CD4-positive, alpha-beta memory T cell (primary cell): Measurements from ENCODE around the gene CRTC3. TPM values are rescaled to one million over a fixed set of nuclear protein-coding genes. Genes with fewer than 3 reads are reported as not detected.
A peak's percentile ranks its signal among the peaks of the same experiment; 100 is the strongest.
"Not testable (repeated sequence)": the region's sequence is repeated elsewhere in the genome, so short reads cannot be mapped to it uniquely, and the experiment has no call there.

Experiments used
- CTCF ChIA-PET: fragments of 350-600 bp; sonication (Branson Sonifier 250); formaldehyde crosslinking; loops from one replicate; lab custom pipeline; 2021; ENCODE audit warnings: inconsistent platforms; ENCODE audit not compliant: partially characterized antibody; lab: Charles Lee
- POLR2A ChIA-PET: fragments of 350-600 bp; sonication (Branson Sonifier 250); formaldehyde crosslinking; loops from one replicate; lab custom pipeline; 2021; ENCODE audit not compliant: partially characterized antibody; lab: Charles Lee
- DNase-seq, 5 donors: peaks; one replicate each; pipeline versions ENCODE4 v3.0.0 to v3.0.0-alpha.2; 2020 to 2022; ENCODE audit warnings: mixed read lengths in 1 of 5
- H3K27ac ChIP-seq: one replicate; pipeline ENCODE4 v1.7.0; 2013; ENCODE audit warnings: low read depth, low read length
- H3K27me3 ChIP-seq: 2 replicates; pipeline ENCODE4 v1.7.0; 2013; ENCODE audit warnings: mild to moderate bottlenecking, low read length, moderate library complexity; ENCODE audit not compliant: insufficient read depth
- H3K36me3 ChIP-seq: 2 replicates; pipeline ENCODE4 v1.7.0; 2013; ENCODE audit warnings: mild to moderate bottlenecking, low read length, moderate library complexity; ENCODE audit not compliant: insufficient read depth
- H3K4me1 ChIP-seq: 2 replicates; pipeline ENCODE4 v1.7.0; 2013; ENCODE audit warnings: mild to moderate bottlenecking, low read length, moderate library complexity; ENCODE audit not compliant: insufficient read depth
- H3K4me3 ChIP-seq, 2 donors: one replicate each; pipeline ENCODE4 v1.7.0; 2013; ENCODE audit warnings: low read length in 2 of 2, mild to moderate bottlenecking in 1 of 2
- H3K9me3 ChIP-seq, 2 donors: one replicate each; pipeline ENCODE4 v1.7.0; 2013; ENCODE audit warnings: low read length in 2 of 2, control low read depth in 1 of 2; ENCODE audit not compliant: control insufficient read depth in 1 of 2
- H3K27ac Mint-ChIP-seq, 7 donors: one replicate each; pipeline ENCODE4 v1.8.0; 2020 to 2021; ENCODE audit warnings: mixed read lengths in 7 of 7, mild to moderate bottlenecking in 6 of 7, inconsistent platforms in 3 of 7, moderate library complexity in 3 of 7
- H3K27me3 Mint-ChIP-seq, 2 donors: one replicate each; pipeline ENCODE4 v1.8.0; 2020 to 2021; ENCODE audit warnings: mixed read lengths in 2 of 2
- H3K36me3 Mint-ChIP-seq, 2 donors: one replicate each; pipeline ENCODE4 v1.8.0; 2020 to 2021; ENCODE audit warnings: mixed read lengths in 2 of 2, inconsistent platforms in 1 of 2, mild to moderate bottlenecking in 1 of 2
- H3K4me1 Mint-ChIP-seq, 4 donors: one replicate each; pipeline ENCODE4 v1.8.0; 2020 to 2021; ENCODE audit warnings: mixed read lengths in 4 of 4, mild to moderate bottlenecking in 1 of 4
- H3K4me3 Mint-ChIP-seq, 8 donors: one replicate each; pipeline ENCODE4 v1.8.0; 2020 to 2021; ENCODE audit warnings: mixed read lengths in 8 of 8, mild to moderate bottlenecking in 7 of 8, moderate library complexity in 6 of 8, inconsistent platforms in 3 of 8
- H3K9me3 Mint-ChIP-seq, 8 donors: one replicate each; pipeline ENCODE4 v1.8.0; 2020 to 2021; ENCODE audit warnings: mixed read lengths in 8 of 8, mild to moderate bottlenecking in 5 of 8, inconsistent platforms in 3 of 8, moderate library complexity in 1 of 8
- intact Hi-C: fragments of 100-400 bp; cut with micrococcal nuclease; formaldehyde crosslinking; loops from one replicate; pipeline ENCODE4 v1.15.1; 2023
- polyA plus RNA-seq, 2 donors: library from polyadenylated mRNA; unstranded; fragments of 300-500 nt; fragmentation: Illumina TruSeq; gene quantifications; one replicate each; pipeline ENCODE4 v1.2.3, GENCODE V29; 2021
- total RNA-seq, 2 experiments: library from RNA; stranded (reverse); gene quantifications; one replicate each; pipeline ENCODE4 v1.2.3, GENCODE V29; 2021

Gene CRTC3
- total and polyA plus RNA-seq, 4 experiments from 2014 or later, result 14.5 to 75.5 (median 56.3) TPM

- no peak for DNase-seq
- H3K4me3 ChIP-seq, result no peak overlapping the region
- no peaks in the 10 kb centered on the region for H3K9me3 ChIP-seq
- CTCF ChIA-PET, result no interaction called here
- intact Hi-C loops, result no loop called here
- Mint-ChIP-seq H3K36me3 (peaks cover 26 to 31% of the 10 kb centered on the region in 2 donors), H3K27ac (no peak overlapping the region), H3K9me3 (no peaks in the 10 kb centered on the region), H3K4me1 (peaks cover 13 to 18% (median 16%) of the 10 kb centered on the region in 4 donors), H3K4me3 (no peak overlapping the region), H3K27me3 (no peaks in the 10 kb centered on the region)
- H3K4me1 ChIP-seq, result peaks cover 19% of the 10 kb centered on the region
- peaks cover 36% of the 10 kb centered on the region for H3K36me3 ChIP-seq
- H3K27ac ChIP-seq, result no peak overlapping the region
- H3K27me3 ChIP-seq, result no peaks in the 10 kb centered on the region
- POLR2A ChIA-PET, result no interaction called here
Measured at GRCh38 chr15:90623854-90624253, 94.1 kb downstream of the CRTC3 start.

DNA sequence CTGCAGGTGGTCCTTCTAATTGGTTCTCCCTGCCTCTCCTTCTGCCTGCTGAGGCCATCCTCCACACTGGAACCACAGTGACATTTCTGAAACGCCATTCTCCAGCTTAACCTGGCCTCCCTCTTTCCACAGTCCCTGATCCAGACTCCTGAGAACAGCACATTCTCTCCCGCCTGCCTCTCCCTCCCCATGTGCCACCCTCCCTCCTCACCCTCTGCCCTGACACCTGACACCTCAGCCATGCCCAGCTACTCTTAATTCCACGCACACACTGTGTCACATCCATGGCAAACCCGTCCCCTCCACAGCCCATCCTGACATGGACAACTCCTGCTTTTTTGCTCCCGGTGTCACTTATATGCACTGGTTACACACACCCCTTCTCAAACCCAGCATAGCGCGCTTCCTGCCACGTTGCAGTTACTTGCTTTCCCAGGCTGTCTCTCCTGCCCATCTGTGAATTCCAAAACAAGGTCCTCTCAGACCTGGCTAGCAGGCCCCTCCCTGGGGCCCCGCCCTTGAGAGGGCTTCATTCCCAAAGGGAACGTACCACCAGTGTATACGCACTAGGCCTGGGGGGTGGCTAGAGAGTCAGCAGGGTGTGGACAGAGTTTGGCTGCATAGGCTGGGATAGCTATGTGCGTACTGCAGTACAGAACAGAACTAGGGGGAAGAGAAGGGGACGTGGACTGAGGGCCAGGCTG is 94.7 kb downstream of the CRTC3 start:
- H3K27me3 Mint-ChIP-seq, result no peaks in the 10 kb centered on the region
- ChIA-PET CTCF (no interaction called here), POLR2A (no interaction called here)
- Histone ChIP-seq H3K9me3 (no peaks in the 10 kb centered on the region), H3K4me1 (peaks cover 15% of the 10 kb centered on the region), H3K27me3 (no peaks in the 10 kb centered on the region), H3K36me3 (peaks cover 41% of the 10 kb centered on the region), H3K4me3 (no peak overlapping the region), H3K27ac (no peak overlapping the region)
- no peak overlapping the region for H3K4me3 Mint-ChIP-seq
- DNase-seq, result no peak
- peaks cover 32 to 33% of the 10 kb centered on the region in 2 donors for H3K36me3 Mint-ChIP-seq
- H3K4me1 Mint-ChIP-seq, result peaks cover 13 to 19% (median 14%) of the 10 kb centered on the region in 4 donors
- peak overlapping the region in 3 of 7 donors; percentile 12 to 70 (median 27) for H3K27ac Mint-ChIP-seq
- no peaks in the 10 kb centered on the region for H3K9me3 Mint-ChIP-seq
- intact Hi-C loops, result no loop called here

DNA sequence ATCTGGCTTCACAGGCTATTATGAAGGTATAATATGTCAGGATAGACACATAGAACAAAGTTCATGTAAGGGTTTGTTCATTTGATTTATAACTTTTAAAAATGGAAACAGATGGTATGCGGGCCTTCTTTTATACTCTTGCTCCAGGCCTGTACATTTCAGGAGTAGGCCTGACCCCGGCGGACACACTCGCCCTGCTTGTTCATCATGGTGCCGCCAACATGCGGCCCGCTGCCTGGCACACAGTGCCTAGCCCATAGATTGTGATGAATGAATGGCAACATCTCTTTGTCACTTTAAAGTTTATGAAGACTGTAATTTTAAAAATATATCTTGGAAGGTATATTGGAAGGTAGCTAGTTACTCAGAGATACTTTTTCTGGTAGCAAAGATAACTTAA is 95.3 kb downstream of the CRTC3 start:
- POLR2A ChIA-PET, result no interaction called here
- no peak for DNase-seq
- H3K27me3 Mint-ChIP-seq, result no peaks in the 10 kb centered on the region
- intact Hi-C loops, result no loop called here
- H3K4me3 ChIP-seq, result no peak overlapping the region
- no peak overlapping the region for H3K4me3 Mint-ChIP-seq
- no peaks in the 10 kb centered on the region for H3K27me3 ChIP-seq
- CTCF ChIA-PET, result interaction anchor here (1.4 to 1.9 kb wide), 2 partner anchors 23 to 115 kb away, joined by 3 to 5 read pairs; no protein-coding TSS in a partner anchor
- peak overlapping the region in 4 of 7 donors; percentile 12 to 70 (median 32) for H3K27ac Mint-ChIP-seq
- H3K9me3 Mint-ChIP-seq, result no peaks in the 10 kb centered on the region
- no peak overlapping the region for H3K27ac ChIP-seq
- H3K4me1 ChIP-seq, result peaks cover 9% of the 10 kb centered on the region
- no peaks in the 10 kb centered on the region for H3K9me3 ChIP-seq
- H3K36me3 ChIP-seq, result peaks cover 46% of the 10 kb centered on the region
- peaks cover 7 to 14% (median 8%) of the 10 kb centered on the region in 4 donors for H3K4me1 Mint-ChIP-seq
- peaks cover 30 to 32% of the 10 kb centered on the region in 2 donors for H3K36me3 Mint-ChIP-seq

DNA sequence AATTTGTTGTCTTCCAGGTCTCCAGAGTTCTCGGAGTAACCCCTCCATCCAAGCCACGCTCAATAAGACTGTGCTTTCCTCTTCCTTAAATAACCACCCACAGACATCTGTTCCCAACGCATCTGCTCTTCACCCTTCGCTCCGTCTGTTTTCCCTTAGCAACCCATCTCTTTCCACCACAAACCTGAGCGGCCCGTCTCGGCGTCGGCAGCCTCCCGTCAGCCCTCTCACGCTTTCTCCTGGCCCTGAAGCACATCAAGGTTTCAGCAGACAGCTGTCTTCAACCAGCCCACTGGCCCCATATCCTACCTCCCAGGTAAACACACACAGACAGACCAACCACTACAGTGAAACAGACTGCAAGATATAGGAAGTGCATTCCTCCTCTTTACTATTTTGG is 99.5 kb downstream of the CRTC3 start:
- H3K27ac ChIP-seq, result no peak overlapping the region
- no peaks in the 10 kb centered on the region for H3K4me1 ChIP-seq
- H3K27me3 ChIP-seq, result no peaks in the 10 kb centered on the region
- peaks cover 57% of the 10 kb centered on the region for H3K36me3 ChIP-seq
- Mint-ChIP-seq H3K4me1 (peaks cover 0 to 4% (median 0%) of the 10 kb centered on the region in 4 donors), H3K36me3 (peaks cover 45 to 51% of the 10 kb centered on the region in 2 donors), H3K27me3 (no peaks in the 10 kb centered on the region), H3K4me3 (no peak overlapping the region), H3K9me3 (no peaks in the 10 kb centered on the region), H3K27ac (no peak overlapping the region)
- no peak for DNase-seq
- intact Hi-C loops, result no loop called here
- POLR2A ChIA-PET, result no interaction called here
- no peak overlapping the region for H3K4me3 ChIP-seq
- no peaks in the 10 kb centered on the region for H3K9me3 ChIP-seq
- CTCF ChIA-PET, result interaction anchor here (1.2 kb wide), 2 partner anchors 11 to 19 kb away, joined by 3 to 4 read pairs; no protein-coding TSS in a partner anchor

DNA sequence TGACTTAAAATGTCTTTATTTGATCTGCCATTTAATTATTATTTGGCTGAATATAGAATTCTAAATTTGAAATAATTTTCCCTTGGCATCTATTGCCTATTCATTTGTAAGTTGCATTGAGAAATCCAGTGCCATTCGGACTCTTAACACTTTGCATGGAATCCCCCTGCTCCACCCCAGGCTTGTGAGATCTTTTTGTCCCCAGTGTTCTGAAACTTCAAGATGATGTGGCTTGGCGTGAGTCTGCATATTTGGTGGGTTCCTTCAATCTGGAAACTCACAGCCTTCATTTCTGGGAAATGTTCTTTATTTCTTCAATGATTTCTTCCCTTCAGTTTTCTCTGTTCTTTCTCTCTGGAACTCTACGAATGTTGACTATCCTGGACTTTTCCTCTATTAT is 103.6 kb downstream of the CRTC3 start:
- peaks cover 55 to 60% of the 10 kb centered on the region in 2 donors for H3K36me3 Mint-ChIP-seq
- Histone ChIP-seq H3K27ac (no peak overlapping the region), H3K4me3 (no peak overlapping the region), H3K36me3 (peaks cover 40% of the 10 kb centered on the region), H3K9me3 (no peaks in the 10 kb centered on the region), H3K27me3 (no peaks in the 10 kb centered on the region), H3K4me1 (no peaks in the 10 kb centered on the region)
- no peaks in the 10 kb centered on the region for H3K27me3 Mint-ChIP-seq
- peak overlapping the region in 4 of 7 donors; percentile 43 to 79 (median 70) for H3K27ac Mint-ChIP-seq
- no peak for DNase-seq
- H3K9me3 Mint-ChIP-seq, result no peaks in the 10 kb centered on the region
- ChIA-PET CTCF (no interaction called here), POLR2A (no interaction called here)
- intact Hi-C loops, result no loop called here
- no peak overlapping the region for H3K4me3 Mint-ChIP-seq
- H3K4me1 Mint-ChIP-seq, result peaks cover 0 to 4% (median 0%) of the 10 kb centered on the region in 4 donors

DNA sequence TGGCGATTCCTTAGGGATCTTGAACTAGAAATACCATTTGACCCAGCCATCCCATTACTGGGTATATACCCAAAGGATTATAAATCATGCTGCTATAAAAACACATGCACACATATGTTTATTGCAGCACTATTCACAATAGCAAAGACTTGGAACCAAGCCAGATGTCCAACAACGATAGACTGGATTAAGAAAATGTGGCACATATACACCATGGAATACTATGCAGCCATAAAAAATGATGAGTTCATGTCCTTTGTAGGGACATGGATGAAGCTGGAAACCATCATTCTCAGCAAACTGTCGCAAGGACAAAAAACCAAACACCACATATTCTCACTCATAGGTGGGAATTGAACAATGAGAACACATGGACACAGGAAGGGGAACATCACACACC is 107.3 kb downstream of the CRTC3 start:
- H3K27me3 Mint-ChIP-seq, H3K9me3 ChIP-seq, H3K27ac Mint-ChIP-seq, H3K27me3 ChIP-seq, H3K4me1 ChIP-seq, H3K27ac ChIP-seq, H3K9me3 Mint-ChIP-seq, DNase-seq, H3K4me3 ChIP-seq, CTCF ChIA-PET, POLR2A ChIA-PET, intact Hi-C loops, H3K4me1 Mint-ChIP-seq, H3K4me3 Mint-ChIP-seq: not testable (repeated sequence)
- peaks cover 40 to 55% of the 10 kb centered on the region in 2 donors for H3K36me3 Mint-ChIP-seq
- H3K36me3 ChIP-seq, result peaks cover 35% of the 10 kb centered on the region

GRCh38 chr15:90637693-90638092 is 108.0 kb downstream of the CRTC3 start:
- DNase-seq, result no peak
- POLR2A ChIA-PET, result no interaction called here
- no peak overlapping the region for H3K4me3 ChIP-seq
- no peaks in the 10 kb centered on the region for H3K4me1 ChIP-seq
- Mint-ChIP-seq H3K27ac (peak overlapping the region in 4 of 7 donors; percentile 10 to 87 (median 58)), H3K27me3 (no peaks in the 10 kb centered on the region), H3K9me3 (peaks cover 0 to 2% (median 0%) of the 10 kb centered on the region in 8 donors), H3K4me1 (no peaks in the 10 kb centered on the region), H3K36me3 (peaks cover 43 to 57% of the 10 kb centered on the region in 2 donors), H3K4me3 (peak overlapping the region in 1 of 8 donors; percentile 60)
- intact Hi-C loops, result no loop called here
- no peaks in the 10 kb centered on the region for H3K27me3 ChIP-seq
- CTCF ChIA-PET, result interaction anchor here (0.9 kb wide), 1 partner anchor 248 kb away, joined by 4 read pairs; no protein-coding TSS in a partner anchor
- no peaks in the 10 kb centered on the region for H3K9me3 ChIP-seq
- peaks cover 42% of the 10 kb centered on the region for H3K36me3 ChIP-seq
- H3K27ac ChIP-seq, result no peak overlapping the region
